PFSK-1 (cell line): ENCODE measurements around the gene CYLD.

ENCODE experiments used
- POLR2AphosphoS5 ChIP-seq: IDR thresholded peaks from 2 replicates; pipeline ENCODE4 v1.6.1; 2012; ENCODE audit warnings: low read depth, mild to moderate bottlenecking, control low read depth, low read length, moderate library complexity
- REST ChIP-seq, 2 experiments: IDR thresholded peaks; 2 replicates each; pipeline versions ENCODE4 v1.6.1 to v1.8.0; 2011 to 2012; ENCODE audit warnings: low read depth in 2 of 2, low read length in 2 of 2, control low read depth in 1 of 2, inconsistent platforms in 1 of 2, mild to moderate bottlenecking in 1 of 2, moderate library complexity in 1 of 2; ENCODE audit not compliant: insufficient read depth in 1 of 2
- SIN3A ChIP-seq: IDR thresholded peaks from 2 replicates; pipeline ENCODE4 v1.6.1; 2012; ENCODE audit warnings: mild to moderate bottlenecking, low read length, moderate library complexity, borderline replicate concordance; ENCODE audit not compliant: insufficient read depth
- TAF1 ChIP-seq: IDR thresholded peaks from 2 replicates; pipeline ENCODE4 v1.6.1; 2012; ENCODE audit warnings: low read length, control low read depth, borderline replicate concordance; ENCODE audit not compliant: insufficient read depth

- TF ChIP-seq SIN3A (no peak), POLR2AphosphoS5 (no peak), REST (IDR thresholded peaks at IDR 0.05; ENCODE audit: insufficient read depth in 1 of 2, low read depth in 2 of 2, low read length in 2 of 2) (no peak), TAF1 (no peak)
These were observed 48.7 kb upstream of the CYLD start, which contains the start of gene NOD2 for GRCh38 chr16:50692999-50693781.
